G401.6 (cell line): ENCODE data around the gene BICDL1.
"Not testable (repeated sequence)": the region's sequence is repeated elsewhere in the genome, so short reads cannot be mapped to it uniquely, and the experiment has no call there.

Experiments
- FAIRE-seq: peaks from 2 replicates; lab custom pipeline; 2012; peaks lifted over from hg19 to GRCh38; lab: Jason Lieb, UNC

The BICDL1 gene

DNA sequence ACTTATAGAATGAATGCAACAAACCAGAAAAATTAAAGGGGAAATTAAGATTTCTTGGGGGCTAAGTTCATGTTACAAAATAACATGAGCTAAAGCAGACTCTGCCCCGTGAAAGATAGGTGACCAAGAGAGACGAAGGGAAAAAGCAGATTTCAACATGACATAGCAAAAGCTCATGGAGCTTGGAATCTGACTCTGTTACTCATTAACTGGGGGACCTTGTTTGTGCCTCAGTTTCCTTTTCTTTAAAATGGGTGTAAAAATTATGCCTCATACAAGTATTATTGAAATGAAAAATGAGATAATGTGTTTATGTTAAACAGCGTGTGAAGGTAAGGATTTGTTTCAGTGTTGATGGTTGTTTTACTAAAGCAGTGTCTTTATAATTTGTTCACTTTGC is 11.5 kb downstream of the BICDL1 start:
- no peak for FAIRE-seq

- no peak for FAIRE-seq
Observed at GRCh38 chr12:120006258-120006975, 17.4 kb downstream of the BICDL1 start.

- no peak for FAIRE-seq
Observed at GRCh38 chr12:120007272-120007671, 18.2 kb downstream of the BICDL1 start.

- FAIRE-seq, result no peak
Observed at GRCh38 chr12:120010661-120011230, 21.7 kb downstream of the BICDL1 start.

GRCh38 chr12:120012067-120012621 is 23.1 kb downstream of the BICDL1 start:
- no peak for FAIRE-seq

- FAIRE-seq, result no peak
Observed at GRCh38 chr12:120013659-120014380, 24.8 kb downstream of the BICDL1 start.

GRCh38 chr12:120014381-120014735 is 25.3 kb downstream of the BICDL1 start:
- FAIRE-seq, result not testable (repeated sequence)

GRCh38 chr12:120015313-120015712 is 26.3 kb downstream of the BICDL1 start:
- no peak for FAIRE-seq

GRCh38 chr12:120016199-120016598 is 27.2 kb downstream of the BICDL1 start:
- not testable (repeated sequence) for FAIRE-seq

- FAIRE-seq, result no peak
Observed at GRCh38 chr12:120019197-120019596, 30.2 kb downstream of the BICDL1 start.

DNA sequence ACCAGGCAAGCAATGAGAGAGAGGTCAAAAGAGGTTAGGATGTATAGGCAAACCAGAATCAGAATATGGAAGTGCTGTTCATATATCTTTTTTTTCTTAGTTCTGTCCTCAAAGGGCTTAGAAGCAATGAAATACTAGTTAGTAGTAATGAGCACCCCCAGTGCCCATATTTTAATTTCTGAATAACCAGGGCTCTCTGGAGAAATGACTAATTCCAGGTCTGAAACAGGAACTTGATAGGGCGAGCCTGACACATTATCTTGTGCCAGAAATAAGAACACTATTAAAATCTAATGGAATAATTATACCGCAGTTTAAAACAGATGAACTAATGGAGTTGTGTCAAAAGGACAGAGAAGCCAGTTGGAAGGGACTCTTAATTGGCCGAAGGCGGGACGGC is 30.9 kb downstream of the BICDL1 start:
- no peak for FAIRE-seq

- FAIRE-seq, result no peak
Observed at GRCh38 chr12:120024193-120024592, 35.2 kb downstream of the BICDL1 start.

DNA sequence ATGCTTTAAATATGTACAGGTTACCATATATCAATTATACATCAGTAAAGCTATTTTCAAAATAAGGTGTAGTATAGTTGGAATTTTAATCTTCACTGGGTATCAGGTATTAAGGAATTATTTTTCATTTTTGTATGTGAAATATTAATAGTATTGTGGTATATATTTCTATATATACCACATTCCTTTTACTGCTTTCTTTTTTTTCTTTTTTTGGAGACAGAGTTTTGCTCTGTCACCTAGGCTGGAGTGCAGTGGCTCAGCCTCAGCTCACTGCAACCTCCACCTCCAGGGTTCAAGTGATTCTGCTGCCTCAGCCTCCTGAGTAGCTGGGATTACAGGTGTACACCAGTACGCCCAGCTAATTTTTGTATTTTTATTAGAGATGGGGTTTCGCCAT is 36.6 kb downstream of the BICDL1 start:
- FAIRE-seq, result no peak

DNA sequence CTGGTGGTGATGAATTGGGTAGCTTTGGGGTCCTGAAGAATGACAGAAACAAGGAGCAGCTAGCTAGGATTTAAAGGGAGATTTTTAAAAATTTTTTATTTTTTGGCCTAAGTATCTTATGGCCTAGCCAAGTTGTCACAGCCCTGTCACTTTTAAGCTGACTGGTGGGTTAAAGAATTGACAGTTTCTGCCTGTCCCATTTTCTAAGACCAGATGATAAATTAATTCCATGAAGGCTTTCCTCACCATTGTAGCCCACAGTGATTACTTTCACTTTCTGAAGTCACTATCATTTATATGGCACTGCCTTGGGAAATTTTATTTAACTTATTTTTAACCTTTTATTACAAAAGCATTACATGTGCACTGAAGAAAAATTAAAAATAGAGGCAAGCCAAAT is 43.2 kb downstream of the BICDL1 start:
- no peak for FAIRE-seq

- FAIRE-seq, result no peak
Observed at GRCh38 chr12:120037851-120038250, 48.8 kb downstream of the BICDL1 start.

GRCh38 chr12:120039711-120040110 is 50.7 kb downstream of the BICDL1 start:
- FAIRE-seq, result no peak

- no peak for FAIRE-seq
Observed at GRCh38 chr12:120041386-120042231, 52.6 kb downstream of the BICDL1 start.

GRCh38 chr12:120045367-120045766 is 56.3 kb downstream of the BICDL1 start:
- not testable (repeated sequence) for FAIRE-seq

GRCh38 chr12:120047072-120047471 is 58.0 kb downstream of the BICDL1 start:
- FAIRE-seq, result no peak

DNA sequence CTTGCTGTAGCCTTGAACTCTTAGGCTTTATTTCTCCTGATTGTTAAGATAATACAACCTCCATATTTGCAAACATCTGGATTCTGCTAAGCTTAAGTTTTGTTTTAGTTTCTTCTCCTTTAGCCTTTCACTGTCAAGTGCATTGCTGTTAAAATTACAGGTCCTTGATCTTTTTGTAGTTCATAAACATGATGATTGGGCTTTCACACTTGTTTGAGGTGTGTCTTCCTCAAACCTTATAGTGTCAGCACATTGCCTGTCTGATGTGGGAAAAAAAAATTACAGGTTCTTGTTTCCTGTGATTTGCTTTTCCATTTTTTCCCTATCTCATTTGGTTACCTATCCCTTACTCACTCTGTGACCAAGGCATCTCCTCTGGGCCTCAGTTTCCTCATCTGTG is 59.2 kb downstream of the BICDL1 start:
- FAIRE-seq, result no peak

DNA sequence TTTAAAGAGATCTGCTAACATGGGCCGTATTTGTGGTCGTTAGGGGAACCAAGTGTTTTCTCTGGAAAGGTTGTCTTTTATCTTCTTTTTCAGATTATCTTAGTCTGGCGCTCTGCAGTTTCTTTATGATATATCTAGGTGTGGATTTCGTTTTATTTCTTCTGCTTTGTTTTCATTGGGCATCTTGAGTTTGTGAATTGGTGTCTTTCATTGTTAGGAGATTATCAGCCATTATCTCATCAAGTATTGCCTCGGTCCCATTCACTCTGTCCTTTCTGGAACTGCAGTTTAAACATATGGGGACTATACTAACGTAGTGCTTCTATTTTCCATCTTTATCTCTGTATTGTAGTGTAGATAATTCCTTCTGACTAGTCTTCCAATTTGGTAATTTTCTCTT is 60.4 kb downstream of the BICDL1 start:
- FAIRE-seq, result no peak

- no peak for FAIRE-seq
Observed at GRCh38 chr12:120051535-120051934, 62.5 kb downstream of the BICDL1 start.
